Measurements from ENCODE around the gene RNF150. TPM values are rescaled to one million over a fixed set of nuclear protein-coding genes. Genes with fewer than 3 reads are reported as not detected.
"Not testable (repeated sequence)": the region's sequence is repeated elsewhere in the genome, so short reads cannot be mapped to it uniquely, and the experiment has no call there.

RNF150 gene
- total and polyA plus RNA-seq, 2 of the 8 experiments (the other 6 are each of a cell fraction or from before 2014, with no cell fraction given): 3.4 to 4.8 TPM

GRCh38 chr4:141165001-141165400 is 31.7 kb upstream of the RNF150 start:
- DNase-seq (ENCODE audit: low read depth in 1 of 2, low spot score in 2 of 2); H3K27me3 ChIP-seq (replicated peaks in 1 of 4; ENCODE audit: control insufficient read depth in 3 of 4, extremely low read depth in 1 of 4, insufficient read depth in 3 of 4, low read length in 3 of 4); H2AK5ac ChIP-seq (ENCODE audit: low read depth, low read length); H3K79me1 ChIP-seq (ENCODE audit: low read depth, low read length); H3K23me2 ChIP-seq (ENCODE audit: low read depth, low read length); H4K5ac ChIP-seq (ENCODE audit: insufficient read length, low read depth, low read length); H4K8ac ChIP-seq (ENCODE audit: extremely low read depth, insufficient read depth, low read length); H3K36me3 ChIP-seq (ENCODE audit: control insufficient read depth in 2 of 4, insufficient read depth in 4 of 4, low read length in 3 of 4); H3K14ac ChIP-seq (ENCODE audit: insufficient read length); H3K56ac ChIP-seq (replicated peaks; ENCODE audit: insufficient read length, low read depth, low read length); H3K18ac ChIP-seq (ENCODE audit: extremely low read depth, low read length); POLR2A ChIA-PET (ENCODE audit: partially characterized antibody); H3K79me2 ChIP-seq (ENCODE audit: control insufficient read depth in 1 of 2, insufficient read depth in 2 of 2, low read length in 2 of 2); H3K4me3 ChIP-seq (ENCODE audit: extremely low read depth in 1 of 4, insufficient read depth in 2 of 4, low read depth in 3 of 4, low read length in 4 of 4); H3K4me1 ChIP-seq (replicated peaks in 1 of 4; ENCODE audit: control insufficient read depth in 3 of 4, insufficient read depth in 4 of 4, low read length in 3 of 4); H3K9me3 ChIP-seq (ENCODE audit: insufficient read depth in 2 of 2, low read depth in 1 of 2, low read length in 1 of 2); H3K23ac ChIP-seq (ENCODE audit: insufficient read length); H4K20me1 ChIP-seq (replicated peaks in 1 of 2; ENCODE audit: control insufficient read depth in 1 of 2, insufficient read depth in 2 of 2, low read length in 2 of 2); H3K4me2 ChIP-seq (ENCODE audit: insufficient read depth in 1 of 2, low read depth in 2 of 2, low read length in 2 of 2); H2BK120ac ChIP-seq (replicated peaks; ENCODE audit: low read depth, low read length); H3K4ac ChIP-seq (replicated peaks; ENCODE audit: insufficient read length, low read depth, low read length); H3K27ac ChIP-seq (ENCODE audit: low read depth, low read length); FAIRE-seq; H4K91ac ChIP-seq (replicated peaks; ENCODE audit: insufficient read length, low read length); H3K9ac ChIP-seq (replicated peaks in 1 of 4; ENCODE audit: extremely low read depth in 1 of 4, low read depth in 3 of 4, low read length in 3 of 4); H2AFZ ChIP-seq (ENCODE audit: low read length); H2BK12ac ChIP-seq (ENCODE audit: low read depth, low read length); H2BK5ac ChIP-seq (ENCODE audit: low read depth, low read length); H2BK15ac ChIP-seq (ENCODE audit: low read length); H2BK20ac ChIP-seq (ENCODE audit: low read length): not testable (repeated sequence)
- WGBS, 2 experiments (ENCODE audit: extremely low coverage in 1 of 2, insufficient coverage in 1 of 2, insufficient read length in 1 of 2, insufficient replicate concordance in 2 of 2, low coverage in 1 of 2, low lambda C conversion rate in 2 of 2, missing lambda C conversion rate in 1 of 2): 94% methylated on average over 5 of the region's 5 CpGs; no CpG with 5 or more reads in 1 of the 2 experiments
- CTCF ChIA-PET (ENCODE audit: partially characterized antibody): interaction anchor here (1.0 kb wide), 1 partner anchor 25 kb away, joined by 4 read pairs; no protein-coding TSS in a partner anchor

All from H1 (cell line).